Liver (tissue), 9 donors: Measurements from ENCODE around the gene GPAT3. TPM values are rescaled to one million over a fixed set of nuclear protein-coding genes. Genes with fewer than 3 reads are reported as not detected.
A peak's percentile ranks its signal among the peaks of the same experiment; 100 is the strongest.

Source experiments
- DNase-seq: peaks from one replicate; pipeline ENCODE4 v3.0.0-alpha.2; 2017; ENCODE audit warnings: low spot score
- H3K27ac ChIP-seq, 2 donors: one replicate each; pipeline ENCODE4 v1.7.0; 2013; ENCODE audit warnings: inconsistent platforms in 2 of 2, low read length in 2 of 2, control low read depth in 1 of 2, low read depth in 1 of 2, mild to moderate bottlenecking in 1 of 2
- H3K27me3 ChIP-seq, 4 donors: one replicate each; pipeline versions ENCODE4 v1.6.1 to v1.7.0; 2013; ENCODE audit warnings: low read length in 3 of 4, inconsistent platforms in 1 of 4, mild to moderate bottlenecking in 1 of 4, moderate library complexity in 1 of 4; ENCODE audit not compliant: control insufficient read depth in 4 of 4, insufficient read depth in 4 of 4
- H3K36me3 ChIP-seq, 4 donors: one replicate each; pipeline versions ENCODE4 v1.6.1 to v1.7.0; 2013; ENCODE audit warnings: low read length in 3 of 4, mild to moderate bottlenecking in 3 of 4, low read depth in 1 of 4, moderate library complexity in 1 of 4; ENCODE audit not compliant: control insufficient read depth in 4 of 4, insufficient read depth in 3 of 4
- H3K4me1 ChIP-seq, 4 donors: one replicate each; pipeline versions ENCODE4 v1.6.1 to v1.7.0; 2013; ENCODE audit warnings: low read length in 3 of 4, mild to moderate bottlenecking in 3 of 4, moderate library complexity in 1 of 4; ENCODE audit not compliant: control insufficient read depth in 4 of 4, insufficient read depth in 4 of 4
- H3K4me3 ChIP-seq, 3 donors: one replicate each; pipeline versions ENCODE4 v1.6.1 to v1.7.0; 2013; ENCODE audit warnings: low read length in 3 of 3, control low read depth in 1 of 3, low read depth in 1 of 3, mild to moderate bottlenecking in 1 of 3
- H3K9ac ChIP-seq, 2 donors: one replicate each; pipeline ENCODE4 v1.7.0; 2013; ENCODE audit warnings: low read length in 2 of 2, mild to moderate bottlenecking in 2 of 2, moderate library complexity in 2 of 2, control low read depth in 1 of 2, low read depth in 1 of 2
- H3K9me3 ChIP-seq, 4 donors: one replicate each; pipeline versions ENCODE4 v1.6.1 to v1.7.0; 2013; ENCODE audit warnings: low read length in 3 of 4; ENCODE audit not compliant: control insufficient read depth in 4 of 4
- EGR1 ChIP-seq, 2 donors: IDR thresholded peaks; 2 replicates each; pipeline ENCODE4 v1.6.1; 2016 to 2018; ENCODE audit warnings: antibody characterized with exemption in 2 of 2, low read depth in 2 of 2
- FOXA1 ChIP-seq: IDR thresholded peaks from 2 replicates; pipeline ENCODE4 v1.6.1; 2016; ENCODE audit warnings: antibody characterized with exemption
- FOXA2 ChIP-seq: IDR thresholded peaks from 2 replicates; pipeline ENCODE4 v1.6.1; 2016; ENCODE audit warnings: antibody characterized with exemption
- GABPA ChIP-seq, 2 donors: IDR thresholded peaks in 1 of 2; conservative IDR thresholded peaks in 1 of 2; 2 replicates each; pipeline ENCODE4 v1.6.1; 2016; ENCODE audit warnings: antibody characterized with exemption in 2 of 2, mild to moderate bottlenecking in 1 of 2, moderate library complexity in 1 of 2
- HNF4A ChIP-seq, 2 donors: conservative IDR thresholded peaks; 2 replicates each; pipeline ENCODE4 v1.6.1; 2016; ENCODE audit warnings: antibody characterized with exemption in 2 of 2, mild to moderate bottlenecking in 2 of 2
- HNF4G ChIP-seq: IDR thresholded peaks from 2 replicates; pipeline ENCODE4 v1.6.1; 2016; ENCODE audit warnings: antibody characterized with exemption
- JUND ChIP-seq, 2 donors: IDR thresholded peaks; 2 replicates each; pipeline ENCODE4 v1.6.1; 2016; ENCODE audit warnings: antibody characterized with exemption in 2 of 2
- NR2F2 ChIP-seq: IDR thresholded peaks from 2 replicates; pipeline ENCODE4 v1.6.1; 2016; ENCODE audit warnings: antibody characterized with exemption
- RAD21 ChIP-seq, 2 donors: IDR thresholded peaks; 2 replicates each; pipeline ENCODE4 v1.6.1; 2016; ENCODE audit warnings: antibody characterized with exemption in 2 of 2, mild to moderate bottlenecking in 2 of 2
- RXRA ChIP-seq, 2 donors: IDR thresholded peaks; 2 replicates each; pipeline ENCODE4 v1.6.1; 2017 to 2018; ENCODE audit warnings: antibody characterized with exemption in 2 of 2, mild to moderate bottlenecking in 1 of 2
- SP1 ChIP-seq: IDR thresholded peaks from 2 replicates; pipeline ENCODE4 v1.6.1; 2018; ENCODE audit warnings: antibody characterized with exemption, mild to moderate bottlenecking
- TAF1 ChIP-seq: conservative IDR thresholded peaks from 2 replicates; pipeline ENCODE4 v1.6.1; 2016; ENCODE audit warnings: antibody characterized with exemption, mild to moderate bottlenecking
- YY1 ChIP-seq: IDR thresholded peaks from 2 replicates; pipeline ENCODE4 v1.6.1; 2016; ENCODE audit warnings: antibody characterized with exemption, mild to moderate bottlenecking
- WGBS: extraction: QIAGEN DNeasy Blood & Tissue Kit; methylation state at CpG from one replicate; pipeline ENCODE4 v1.1.7; 2013; 5-methylcytosine and 5-hydroxymethylcytosine counted together
- polyA plus RNA-seq, 2 donors: library from polyadenylated mRNA; stranded (reverse) in 1 of 2; unstranded in 1 of 2; fragments of 200-250 nt in 1 of 2; fragments of >200 nt in 1 of 2; fragmentation: Nextera tagmentation in 1 of 2; extraction: Ambion mirVana in 1 of 2; gene quantifications; one replicate each; pipeline versions ENCODE4 v1.2.1 to v1.2.3, GENCODE V29; 2013 to 2015
- total RNA-seq, 2 donors: library from RNA; depleted of rRNA; stranded (reverse); fragments of >200 nt; gene quantifications; one replicate each; pipeline ENCODE4 v1.2.3, GENCODE V29; 2014
- TF ChIP-seq, protein P1 (sequence below): IDR thresholded peaks from 2 replicates; pipeline ENCODE4 v1.6.1; 2016; ENCODE audit warnings: antibody characterized with exemption
- TF ChIP-seq, protein P2 (sequence below): IDR thresholded peaks from 2 replicates; pipeline ENCODE4 v1.6.1; 2016; ENCODE audit warnings: antibody characterized with exemption, mild to moderate bottlenecking
- TF ChIP-seq, protein P3 (sequence below): IDR thresholded peaks from 2 replicates; pipeline ENCODE4 v1.6.1; 2016; ENCODE audit warnings: antibody characterized with exemption
- TF ChIP-seq, protein P4 (sequence below): IDR thresholded peaks from 2 replicates; pipeline ENCODE4 v1.6.1; 2016; ENCODE audit warnings: antibody characterized with exemption
- TF ChIP-seq, protein P5 (sequence below): fragments of 150-350 bp; IDR thresholded peaks from 2 replicates; pipeline ENCODE4 v1.5.1; 2017; ENCODE audit warnings: improper control_type of control experiment, low read depth, low read length; ENCODE audit not compliant: missing input control
- donor health status: healthy.
- donor health status: healthy.
- donor health status: healthy.
- donor health status: healthy.
- donor health status: healthy.

The GPAT3 gene
- total and polyA plus RNA-seq, 4 donors, result 1.8 to 6.2 (median 4.5) TPM

DNA sequence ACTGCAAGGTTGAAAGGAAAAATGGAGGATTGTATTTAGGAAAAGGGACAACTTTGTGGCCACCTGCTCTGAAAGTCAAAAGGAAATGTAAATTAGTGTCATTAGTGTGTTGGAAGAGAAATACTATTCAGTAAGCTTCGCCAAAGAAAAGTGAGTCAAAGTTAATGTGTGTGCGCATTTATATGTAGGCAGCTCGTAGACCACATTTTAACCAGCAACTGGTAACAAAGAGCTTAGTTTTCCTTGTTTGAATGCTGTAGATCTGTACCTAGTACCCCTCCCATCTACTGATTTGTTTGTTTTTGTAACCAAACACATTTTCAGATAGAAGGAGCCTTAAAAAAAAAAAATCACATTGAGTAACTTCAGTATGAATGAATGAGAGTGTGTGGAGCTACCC, 69.3 kb downstream of the GPAT3 start:
- Histone ChIP-seq H3K9me3 (no peaks in the 10 kb centered on the region), H3K4me3 (no peak overlapping the region), H3K27me3 (no peaks in the 10 kb centered on the region), H3K27ac (no peak overlapping the region), H3K9ac (no peak overlapping the region), H3K36me3 (peaks cover 0 to 2% (median 0%) of the 10 kb centered on the region in 4 donors), H3K4me1 (peaks cover 0 to 9% (median 8%) of the 10 kb centered on the region in 4 donors)
- DNase-seq, result no peak
- no peak for TF ChIP-seq GABPA (IDR thresholded peaks at IDR 0.05 in 1 of 2, conservative IDR thresholded peaks at IDR 0.05 in 1 of 2)
- TF ChIP-seq FOXA2, result no peak
- TF ChIP-seq, protein P1, sequence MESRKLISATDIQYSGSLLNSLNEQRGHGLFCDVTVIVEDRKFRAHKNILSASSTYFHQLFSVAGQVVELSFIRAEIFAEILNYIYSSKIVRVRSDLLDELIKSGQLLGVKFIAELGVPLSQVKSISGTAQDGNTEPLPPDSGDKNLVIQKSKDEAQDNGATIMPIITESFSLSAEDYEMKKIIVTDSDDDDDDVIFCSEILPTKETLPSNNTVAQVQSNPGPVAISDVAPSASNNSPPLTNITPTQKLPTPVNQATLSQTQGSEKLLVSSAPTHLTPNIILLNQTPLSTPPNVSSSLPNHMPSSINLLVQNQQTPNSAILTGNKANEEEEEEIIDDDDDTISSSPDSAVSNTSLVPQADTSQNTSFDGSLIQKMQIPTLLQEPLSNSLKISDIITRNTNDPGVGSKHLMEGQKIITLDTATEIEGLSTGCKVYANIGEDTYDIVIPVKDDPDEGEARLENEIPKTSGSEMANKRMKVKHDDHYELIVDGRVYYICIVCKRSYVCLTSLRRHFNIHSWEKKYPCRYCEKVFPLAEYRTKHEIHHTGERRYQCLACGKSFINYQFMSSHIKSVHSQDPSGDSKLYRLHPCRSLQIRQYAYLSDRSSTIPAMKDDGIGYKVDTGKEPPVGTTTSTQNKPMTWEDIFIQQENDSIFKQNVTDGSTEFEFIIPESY, result no peak
- no peak for TF ChIP-seq SP1
- TF ChIP-seq YY1, result no peak
- TF ChIP-seq FOXA1, result no peak
- TF ChIP-seq RXRA (IDR thresholded peaks at IDR 0.05), result no peak
- no peak for TF ChIP-seq TAF1
- TF ChIP-seq, protein P2, sequence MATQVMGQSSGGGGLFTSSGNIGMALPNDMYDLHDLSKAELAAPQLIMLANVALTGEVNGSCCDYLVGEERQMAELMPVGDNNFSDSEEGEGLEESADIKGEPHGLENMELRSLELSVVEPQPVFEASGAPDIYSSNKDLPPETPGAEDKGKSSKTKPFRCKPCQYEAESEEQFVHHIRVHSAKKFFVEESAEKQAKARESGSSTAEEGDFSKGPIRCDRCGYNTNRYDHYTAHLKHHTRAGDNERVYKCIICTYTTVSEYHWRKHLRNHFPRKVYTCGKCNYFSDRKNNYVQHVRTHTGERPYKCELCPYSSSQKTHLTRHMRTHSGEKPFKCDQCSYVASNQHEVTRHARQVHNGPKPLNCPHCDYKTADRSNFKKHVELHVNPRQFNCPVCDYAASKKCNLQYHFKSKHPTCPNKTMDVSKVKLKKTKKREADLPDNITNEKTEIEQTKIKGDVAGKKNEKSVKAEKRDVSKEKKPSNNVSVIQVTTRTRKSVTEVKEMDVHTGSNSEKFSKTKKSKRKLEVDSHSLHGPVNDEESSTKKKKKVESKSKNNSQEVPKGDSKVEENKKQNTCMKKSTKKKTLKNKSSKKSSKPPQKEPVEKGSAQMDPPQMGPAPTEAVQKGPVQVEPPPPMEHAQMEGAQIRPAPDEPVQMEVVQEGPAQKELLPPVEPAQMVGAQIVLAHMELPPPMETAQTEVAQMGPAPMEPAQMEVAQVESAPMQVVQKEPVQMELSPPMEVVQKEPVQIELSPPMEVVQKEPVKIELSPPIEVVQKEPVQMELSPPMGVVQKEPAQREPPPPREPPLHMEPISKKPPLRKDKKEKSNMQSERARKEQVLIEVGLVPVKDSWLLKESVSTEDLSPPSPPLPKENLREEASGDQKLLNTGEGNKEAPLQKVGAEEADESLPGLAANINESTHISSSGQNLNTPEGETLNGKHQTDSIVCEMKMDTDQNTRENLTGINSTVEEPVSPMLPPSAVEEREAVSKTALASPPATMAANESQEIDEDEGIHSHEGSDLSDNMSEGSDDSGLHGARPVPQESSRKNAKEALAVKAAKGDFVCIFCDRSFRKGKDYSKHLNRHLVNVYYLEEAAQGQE, result no peak
- TF ChIP-seq RAD21 (IDR thresholded peaks at IDR 0.05), result no peak
- TF ChIP-seq EGR1 (IDR thresholded peaks at IDR 0.05; ENCODE audit: low read depth in 2 of 2), result no peak
- TF ChIP-seq JUND (IDR thresholded peaks at IDR 0.05), result no peak
- TF ChIP-seq HNF4G, result no peak
- TF ChIP-seq, protein P3, sequence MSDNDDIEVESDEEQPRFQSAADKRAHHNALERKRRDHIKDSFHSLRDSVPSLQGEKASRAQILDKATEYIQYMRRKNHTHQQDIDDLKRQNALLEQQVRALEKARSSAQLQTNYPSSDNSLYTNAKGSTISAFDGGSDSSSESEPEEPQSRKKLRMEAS, result no peak
- TF ChIP-seq HNF4A (conservative IDR thresholded peaks at IDR 0.05), result no peak
- TF ChIP-seq NR2F2, result no peak
- TF ChIP-seq, protein P4, sequence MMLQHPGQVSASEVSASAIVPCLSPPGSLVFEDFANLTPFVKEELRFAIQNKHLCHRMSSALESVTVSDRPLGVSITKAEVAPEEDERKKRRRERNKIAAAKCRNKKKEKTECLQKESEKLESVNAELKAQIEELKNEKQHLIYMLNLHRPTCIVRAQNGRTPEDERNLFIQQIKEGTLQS, result no peak
- 73% methylated on average over 3 of the region's 3 CpGs for WGBS

DNA sequence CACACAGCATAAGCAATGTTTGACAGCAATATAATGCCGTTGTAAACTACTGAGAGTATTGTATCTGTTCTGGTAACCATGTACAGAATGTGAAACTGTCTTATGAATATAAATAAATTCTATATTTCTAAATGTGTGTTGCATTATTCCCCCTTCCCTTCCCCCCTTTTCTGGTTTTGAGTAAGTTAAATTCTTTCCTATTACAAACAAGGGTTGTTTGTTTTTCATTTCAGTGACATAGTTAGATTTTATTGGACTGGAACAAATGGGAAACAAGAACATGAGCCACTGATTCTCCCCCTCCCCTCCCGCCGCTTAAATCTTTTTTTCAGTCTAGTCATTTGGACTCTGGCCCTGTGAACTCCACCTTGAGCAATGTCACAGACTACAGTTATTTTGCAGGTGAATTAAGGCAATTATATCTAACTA, 69.8 kb downstream of the GPAT3 start:
- H3K4me3 ChIP-seq, result no peak overlapping the region
- DNase-seq, result no peak
- H3K27ac ChIP-seq, result no peak overlapping the region
- H3K4me1 ChIP-seq, result peaks cover 0 to 9% (median 8%) of the 10 kb centered on the region in 4 donors
- WGBS, result 46% methylated on average over 3 of the region's 3 CpGs
- H3K9me3 ChIP-seq, result no peaks in the 10 kb centered on the region
- no peaks in the 10 kb centered on the region for H3K36me3 ChIP-seq
- no peak overlapping the region for H3K9ac ChIP-seq
- H3K27me3 ChIP-seq, result no peaks in the 10 kb centered on the region
- TF ChIP-seq SP1 (peak; percentile 61), RAD21 (IDR thresholded peaks at IDR 0.05) (peak in 1 of 2 donors; percentile 43), GABPA (IDR thresholded peaks at IDR 0.05 in 1 of 2, conservative IDR thresholded peaks at IDR 0.05 in 1 of 2) (no peak), YY1 (no peak), HNF4A (conservative IDR thresholded peaks at IDR 0.05) (peak; percentile 66 to 89), TAF1 (no peak), RXRA (IDR thresholded peaks at IDR 0.05) (peak; percentile 28 to 67), FOXA1 (no peak), HNF4G (peak; percentile 46)
- TF ChIP-seq, protein P2, result no peak
- TF ChIP-seq, protein P5, sequence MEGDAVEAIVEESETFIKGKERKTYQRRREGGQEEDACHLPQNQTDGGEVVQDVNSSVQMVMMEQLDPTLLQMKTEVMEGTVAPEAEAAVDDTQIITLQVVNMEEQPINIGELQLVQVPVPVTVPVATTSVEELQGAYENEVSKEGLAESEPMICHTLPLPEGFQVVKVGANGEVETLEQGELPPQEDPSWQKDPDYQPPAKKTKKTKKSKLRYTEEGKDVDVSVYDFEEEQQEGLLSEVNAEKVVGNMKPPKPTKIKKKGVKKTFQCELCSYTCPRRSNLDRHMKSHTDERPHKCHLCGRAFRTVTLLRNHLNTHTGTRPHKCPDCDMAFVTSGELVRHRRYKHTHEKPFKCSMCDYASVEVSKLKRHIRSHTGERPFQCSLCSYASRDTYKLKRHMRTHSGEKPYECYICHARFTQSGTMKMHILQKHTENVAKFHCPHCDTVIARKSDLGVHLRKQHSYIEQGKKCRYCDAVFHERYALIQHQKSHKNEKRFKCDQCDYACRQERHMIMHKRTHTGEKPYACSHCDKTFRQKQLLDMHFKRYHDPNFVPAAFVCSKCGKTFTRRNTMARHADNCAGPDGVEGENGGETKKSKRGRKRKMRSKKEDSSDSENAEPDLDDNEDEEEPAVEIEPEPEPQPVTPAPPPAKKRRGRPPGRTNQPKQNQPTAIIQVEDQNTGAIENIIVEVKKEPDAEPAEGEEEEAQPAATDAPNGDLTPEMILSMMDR, result no peak
- TF ChIP-seq, protein P4, result no peak
